ENCODE data around the gene CEACAM4.

The CEACAM4 gene

DNA sequence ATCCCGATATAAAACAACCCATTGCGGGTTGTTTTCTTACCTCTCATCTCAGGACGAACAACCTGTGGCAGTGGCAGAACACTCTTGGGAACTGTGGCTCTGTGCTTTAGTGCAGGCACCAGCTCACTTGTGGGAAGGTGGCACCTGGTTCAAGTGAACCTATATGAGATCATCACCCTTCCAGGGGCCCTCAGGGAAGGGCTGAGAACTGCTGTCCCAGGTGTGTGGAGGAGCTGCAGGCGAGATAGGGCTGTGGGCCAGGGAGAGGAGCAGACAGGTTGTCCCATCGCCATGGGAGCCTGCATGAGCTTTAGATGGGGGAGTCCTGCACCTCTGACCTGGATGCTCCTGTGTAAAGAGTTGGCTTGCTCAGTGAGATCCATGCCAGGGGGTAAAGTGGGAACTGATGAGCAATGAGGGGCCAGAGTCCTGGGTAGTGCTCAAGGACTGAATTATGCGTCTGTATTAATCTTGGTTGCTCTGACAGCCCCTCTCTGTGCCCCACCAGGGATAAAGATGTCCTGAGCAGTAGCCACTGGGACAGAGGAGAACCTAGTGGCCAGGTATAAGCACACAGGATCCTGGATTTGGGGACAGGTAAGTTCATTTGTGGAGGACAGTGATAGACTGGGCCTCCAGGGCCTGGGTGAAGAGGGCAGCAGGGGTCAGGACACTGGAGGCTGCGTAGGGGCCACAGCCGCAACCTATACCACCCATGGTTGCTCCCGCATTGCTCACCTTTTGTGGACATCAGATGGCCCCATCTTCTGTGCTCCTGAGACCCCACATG lies 8.7 kb downstream of the CEACAM4 start:
- no peak for DNase-seq (ENCODE audit: low read depth)

- DNase-seq (ENCODE audit: low read depth): no peak
Observed at GRCh38 chr19:41616792-41617621, 9.9 kb downstream of the CEACAM4 start.

- no peak for DNase-seq (ENCODE audit: low read depth)
Observed at GRCh38 chr19:41615207-41615606, 11.7 kb downstream of the CEACAM4 start.

GRCh38 chr19:41612483-41612882 lies 14.4 kb downstream of the CEACAM4 start:
- no peak for DNase-seq (ENCODE audit: low read depth)

GRCh38 chr19:41610789-41611188 lies 16.1 kb downstream of the CEACAM4 start:
- no peak for DNase-seq (ENCODE audit: low read depth)

DNA sequence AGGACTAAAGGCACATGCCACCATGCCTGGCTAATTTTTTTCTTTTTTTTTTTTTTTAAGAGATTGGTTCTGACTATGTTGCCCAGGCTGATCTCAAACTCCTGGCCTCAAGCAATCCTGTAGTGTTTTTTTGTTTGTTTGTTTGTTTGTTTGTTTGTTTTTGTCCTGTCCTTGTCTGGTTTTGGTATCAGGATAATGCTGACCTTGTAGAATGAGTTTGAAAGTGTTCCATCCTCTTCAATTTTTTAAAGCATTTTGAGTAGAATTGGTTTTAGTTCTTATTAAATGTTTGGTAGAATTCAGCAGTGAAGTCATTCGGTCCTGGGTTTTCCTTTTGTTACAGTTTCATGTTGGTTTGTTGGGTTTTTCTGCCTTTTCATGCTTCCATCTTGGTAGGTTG lies 19.2 kb downstream of the CEACAM4 start:
- DNase-seq (ENCODE audit: low read depth): no peak

GRCh38 chr19:41606215-41606837 lies 20.5 kb downstream of the CEACAM4 start:
- DNase-seq (ENCODE audit: low read depth): no peak

GRCh38 chr19:41604831-41605230 lies 22.0 kb downstream of the CEACAM4 start:
- no peak for DNase-seq (ENCODE audit: low read depth)

- no peak for DNase-seq (ENCODE audit: low read depth)
Observed at GRCh38 chr19:41601771-41602170, 25.1 kb downstream of the CEACAM4 start.

DNA sequence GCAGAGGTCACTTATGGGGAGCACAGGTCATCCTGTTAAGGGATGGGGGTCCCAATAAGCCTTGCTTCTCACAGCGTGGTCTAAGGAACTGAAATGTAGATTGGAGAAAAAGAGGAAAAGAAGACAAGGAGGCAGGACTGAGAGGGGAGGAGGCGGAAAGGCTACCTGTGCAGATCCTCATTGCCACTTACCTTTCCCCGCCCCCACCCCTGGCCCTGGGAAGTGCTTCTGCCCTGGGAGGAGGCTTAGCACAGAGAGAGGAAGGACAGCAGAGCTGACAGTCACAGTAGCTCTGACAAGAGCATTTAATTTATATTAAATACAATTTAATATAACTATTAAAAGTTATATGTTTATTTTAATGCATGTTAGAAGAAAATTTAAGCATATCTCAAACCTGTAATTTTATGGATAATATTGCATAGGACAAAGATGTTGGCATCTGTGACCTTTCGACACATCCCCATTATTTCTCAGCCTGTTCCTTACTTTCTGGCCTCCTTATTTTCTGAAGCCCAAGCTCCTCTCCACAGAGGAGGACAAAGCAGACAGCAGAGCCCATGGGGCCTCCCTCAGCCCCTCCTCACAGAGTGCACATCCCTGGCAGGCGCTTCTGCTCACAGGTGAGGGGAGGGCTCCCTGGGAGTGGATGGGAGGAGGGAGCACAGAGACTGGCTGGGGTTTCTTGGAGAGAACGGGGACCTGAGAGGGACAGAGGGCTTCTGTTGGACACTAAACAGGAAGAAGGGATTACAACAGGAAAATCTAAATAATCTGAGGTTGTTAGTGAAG lies 27.5 kb downstream of the CEACAM4 start:
- no peak for DNase-seq (ENCODE audit: low read depth)

- DNase-seq (ENCODE audit: low read depth): peak; percentile 65
Observed at GRCh38 chr19:41597600-41598041, 29.3 kb downstream of the CEACAM4 start.

- no peak for DNase-seq (ENCODE audit: low read depth)
Observed at GRCh38 chr19:41595890-41596280, 31.0 kb downstream of the CEACAM4 start.

DNA sequence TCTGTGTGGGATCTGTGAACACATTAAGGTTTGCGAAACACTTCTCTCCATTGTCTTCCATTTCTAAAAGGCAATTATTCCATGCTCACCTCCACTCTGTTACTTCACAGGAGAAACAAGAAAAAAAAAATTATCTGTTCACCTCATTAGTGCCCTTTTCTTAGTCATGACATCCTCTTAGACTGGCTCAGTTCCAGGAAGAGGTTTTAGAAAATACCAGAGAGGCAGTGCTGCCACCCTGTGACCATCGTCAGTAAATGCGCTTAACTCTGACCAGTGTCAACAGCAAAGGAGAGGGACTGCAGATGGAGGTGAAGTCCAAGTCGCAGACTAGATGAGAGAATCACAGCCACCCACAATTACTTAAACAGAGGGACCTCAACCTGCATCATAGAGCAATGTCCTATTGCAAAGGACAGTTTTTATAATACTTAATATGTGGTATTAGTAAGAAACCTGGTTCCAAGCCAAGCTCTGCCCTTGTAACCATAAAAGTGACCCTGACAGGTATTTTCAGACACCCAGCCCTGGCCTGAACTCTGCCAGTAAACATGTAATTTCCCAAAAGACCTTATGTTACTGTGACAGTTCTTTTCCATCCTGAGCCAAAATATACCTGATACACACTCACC lies 31.5 kb downstream of the CEACAM4 start:
- peak; percentile 42 for DNase-seq (ENCODE audit: low read depth)

- no peak for DNase-seq (ENCODE audit: low read depth)
Observed at GRCh38 chr19:41591951-41592562, 34.8 kb downstream of the CEACAM4 start.

GRCh38 chr19:41590936-41591335 lies 35.9 kb downstream of the CEACAM4 start:
- DNase-seq (ENCODE audit: low read depth): no peak

GRCh38 chr19:41589371-41589770 lies 37.5 kb downstream of the CEACAM4 start:
- DNase-seq (ENCODE audit: low read depth): no peak

- DNase-seq (ENCODE audit: low read depth): no peak
Observed at GRCh38 chr19:41588497-41589209, 38.2 kb downstream of the CEACAM4 start.

- DNase-seq (ENCODE audit: low read depth): no peak
Observed at GRCh38 chr19:41587838-41588210, 39.0 kb downstream of the CEACAM4 start.

GRCh38 chr19:41587101-41587837 lies 39.6 kb downstream of the CEACAM4 start:
- no peak for DNase-seq (ENCODE audit: low read depth)

- DNase-seq (ENCODE audit: low read depth): no peak
Observed at GRCh38 chr19:41586064-41586463, 40.8 kb downstream of the CEACAM4 start.
